Measurements from ENCODE around the gene LDLRAD2. TPM values are rescaled to one million over a fixed set of nuclear protein-coding genes. Genes with fewer than 3 reads are reported as not detected.
A peak's percentile ranks its signal among the peaks of the same experiment; 100 is the strongest.

The LDLRAD2 gene
- 0.02 TPM in 1 of 2 replicates, not detected in the other for polyA plus RNA-seq (2012; rRNA removed)
- polyA plus RNA-seq (2012; cell fraction: cytosol; rRNA removed): not detected in 2 replicates
- 0.02 and 0.04 TPM in 2 replicates for polyA plus RNA-seq (2012; cell fraction: nucleus; rRNA removed)

GRCh38 chr1:21811875-21812305 lies at the start of gene LDLRAD2:
TSS of gene LDLRAD2 (plus strand) at chr1:21812265. CDS start at chr1:21812452, 187 bp downstream.
- Histone ChIP-seq H2AFZ (ENCODE audit: low read depth) (no peak within 1 kb of the TSS), H3K4me2 (no peak within 1 kb of the TSS), H3K79me2 (ENCODE audit: insufficient read depth) (no peaks in the 10 kb centered on the region), H3K9me3 (no peaks in the 10 kb centered on the region), H3K9ac (no peak within 1 kb of the TSS), H3K4me1 (ENCODE audit: control insufficient read depth in 1 of 2, insufficient read depth in 2 of 2, low read depth in 1 of 2, low read length in 1 of 2) (no peaks in the 10 kb centered on the region; a peak in 1 of 4 replicates), H3K4me3 (ENCODE audit: low read depth in 2 of 2, low read length in 1 of 2) (no peak within 1 kb of the TSS), H3F3A (replicated peaks; ENCODE audit: insufficient read depth) (peaks cover 2% of the 10 kb centered on the region), H3K27me3 (ENCODE audit: insufficient read depth) (no peaks in the 10 kb centered on the region), H3K36me3 (replicated peaks in 1 of 2; ENCODE audit: control insufficient read depth in 1 of 2, insufficient read depth in 2 of 2, low read length in 1 of 2) (no peaks in the 10 kb centered on the region), H4K20me1 (ENCODE audit: insufficient read depth) (no peaks in the 10 kb centered on the region), H3K9me2 (no peaks in the 10 kb centered on the region), H3K27ac (ENCODE audit: low read depth in 2 of 2, low read length in 1 of 2) (no peak within 1 kb of the TSS)
- peak; percentile 34 for DNase-seq
- ChIA-PET POLR2A (no interaction called here), CTCF (no interaction called here)
- TF ChIP-seq RXRA (IDR thresholded peaks at IDR 0.05; ENCODE audit: borderline replicate concordance, low read depth) (no peak), MEF2A (IDR thresholded peaks at IDR 0.05; ENCODE audit: borderline replicate concordance, low read depth) (no peak), YY1 (IDR thresholded peaks at IDR 0.05; ENCODE audit: low read depth) (no peak), TCF12 (IDR thresholded peaks at IDR 0.05) (no peak), NFIC (IDR thresholded peaks at IDR 0.05; ENCODE audit: borderline replicate concordance) (no peak), FOXM1 (IDR thresholded peaks at IDR 0.05; ENCODE audit: low read depth) (no peak), JUND (IDR thresholded peaks at IDR 0.05) (no peak), RFX5 (IDR thresholded peaks at IDR 0.05; ENCODE audit: low read length) (no peak), RCOR1 (IDR thresholded peaks at IDR 0.05; ENCODE audit: low read length) (no peak)
- TF ChIP-seq, protein P1, sequence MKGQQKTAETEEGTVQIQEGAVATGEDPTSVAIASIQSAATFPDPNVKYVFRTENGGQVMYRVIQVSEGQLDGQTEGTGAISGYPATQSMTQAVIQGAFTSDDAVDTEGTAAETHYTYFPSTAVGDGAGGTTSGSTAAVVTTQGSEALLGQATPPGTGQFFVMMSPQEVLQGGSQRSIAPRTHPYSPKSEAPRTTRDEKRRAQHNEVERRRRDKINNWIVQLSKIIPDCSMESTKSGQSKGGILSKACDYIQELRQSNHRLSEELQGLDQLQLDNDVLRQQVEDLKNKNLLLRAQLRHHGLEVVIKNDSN (IDR thresholded peaks at IDR 0.05; ENCODE audit: borderline replicate concordance, low read depth): no peak
- TF ChIP-seq, protein P2, sequence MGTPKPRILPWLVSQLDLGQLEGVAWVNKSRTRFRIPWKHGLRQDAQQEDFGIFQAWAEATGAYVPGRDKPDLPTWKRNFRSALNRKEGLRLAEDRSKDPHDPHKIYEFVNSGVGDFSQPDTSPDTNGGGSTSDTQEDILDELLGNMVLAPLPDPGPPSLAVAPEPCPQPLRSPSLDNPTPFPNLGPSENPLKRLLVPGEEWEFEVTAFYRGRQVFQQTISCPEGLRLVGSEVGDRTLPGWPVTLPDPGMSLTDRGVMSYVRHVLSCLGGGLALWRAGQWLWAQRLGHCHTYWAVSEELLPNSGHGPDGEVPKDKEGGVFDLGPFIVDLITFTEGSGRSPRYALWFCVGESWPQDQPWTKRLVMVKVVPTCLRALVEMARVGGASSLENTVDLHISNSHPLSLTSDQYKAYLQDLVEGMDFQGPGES (IDR thresholded peaks at IDR 0.05; ENCODE audit: low read depth, low read length): no peak
- 92% methylated on average over 2 of the region's 2 CpGs for WGBS (ENCODE audit: low lambda C conversion rate)

DNA sequence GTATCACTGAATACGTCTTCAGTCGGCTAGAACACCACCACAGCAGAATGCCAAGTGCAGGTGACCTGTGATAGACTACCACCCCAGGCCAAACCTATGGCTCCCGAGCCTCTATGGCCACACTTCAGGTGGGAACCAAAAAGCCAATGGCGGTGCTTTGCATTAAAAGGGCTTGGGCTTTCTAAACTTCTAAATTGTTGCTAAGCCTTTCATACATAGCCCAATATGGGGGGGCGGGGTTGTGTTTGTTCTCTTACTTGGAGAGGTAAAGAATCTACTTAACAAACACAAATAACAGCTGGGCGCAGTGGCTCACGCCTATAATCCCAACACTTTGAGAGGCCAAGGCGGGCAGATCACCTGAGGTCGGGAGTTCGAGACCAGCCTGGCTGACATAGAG lies 48.8 kb upstream of the LDLRAD2 start:
- DNase-seq: no peak
- H3F3A ChIP-seq (replicated peaks; ENCODE audit: insufficient read depth): peaks cover 20% of the 10 kb centered on the region
- H3K4me2 ChIP-seq: no peak overlapping the region
- H3K9me3 ChIP-seq: no peaks in the 10 kb centered on the region
- no peak overlapping the region for H3K9ac ChIP-seq
- H2AFZ ChIP-seq (ENCODE audit: low read depth): no peak overlapping the region
- H3K9me2 ChIP-seq: no peaks in the 10 kb centered on the region
- peaks cover 2 to 17% of the 10 kb centered on the region in 2 experiments; a peak in 2 of 4 replicates for H3K4me1 ChIP-seq (ENCODE audit: control insufficient read depth in 1 of 2, insufficient read depth in 2 of 2, low read depth in 1 of 2, low read length in 1 of 2)
- H4K20me1 ChIP-seq (ENCODE audit: insufficient read depth): peaks cover 98% of the 10 kb centered on the region
- H3K27me3 ChIP-seq (ENCODE audit: insufficient read depth): no peaks in the 10 kb centered on the region
- WGBS (ENCODE audit: low lambda C conversion rate): 96% methylated on average over 10 of the region's 10 CpGs
- POLR2A ChIA-PET: interaction anchor here (1.1 kb wide), 1 partner anchor 18 kb away, joined by 3 read pairs; no protein-coding TSS in a partner anchor
- CTCF ChIA-PET: no interaction called here
- peaks cover 91% of the 10 kb centered on the region for H3K79me2 ChIP-seq (ENCODE audit: insufficient read depth)
- peaks cover 0 to 4% of the 10 kb centered on the region in 2 experiments for H3K36me3 ChIP-seq (replicated peaks in 1 of 2; ENCODE audit: control insufficient read depth in 1 of 2, insufficient read depth in 2 of 2, low read length in 1 of 2)
- H3K27ac ChIP-seq (ENCODE audit: low read depth in 2 of 2, low read length in 1 of 2): no peak overlapping the region
- TF ChIP-seq RXRA (IDR thresholded peaks at IDR 0.05; ENCODE audit: borderline replicate concordance, low read depth) (no peak), RAD21 (IDR thresholded peaks at IDR 0.05; ENCODE audit: low read length) (no peak), EZH2phosphoT487 (IDR thresholded peaks at IDR 0.05; ENCODE audit: borderline replicate concordance, low read depth) (no peak), TCF12 (IDR thresholded peaks at IDR 0.05) (no peak), NFIC (IDR thresholded peaks at IDR 0.05; ENCODE audit: borderline replicate concordance) (no peak), CTCF (IDR thresholded peaks at IDR 0.05) (no peak), MXI1 (IDR thresholded peaks at IDR 0.05; ENCODE audit: low read depth, low read length) (no peak)
- TF ChIP-seq, protein P1 (IDR thresholded peaks at IDR 0.05; ENCODE audit: borderline replicate concordance, low read depth): no peak
- H3K4me3 ChIP-seq (ENCODE audit: low read depth in 2 of 2, low read length in 1 of 2): no peak overlapping the region

Data from SK-N-SH (cell line).